Nephron progenitor cell (in vitro differentiated cells): ENCODE data around the gene ACD.
A peak's percentile ranks its signal among the peaks of the same experiment; 100 is the strongest.

Source experiments
- DNase-seq: peaks from one replicate; pipeline ENCODE4 v3.0.0; 2021
- H3K27ac Mint-ChIP-seq: 2 replicates; pipeline ENCODE4 v1.8.0; 2021; ENCODE audit warnings: mild to moderate bottlenecking, moderate library complexity, mixed read lengths
- H3K27me3 Mint-ChIP-seq: 2 replicates; pipeline ENCODE4 v1.8.0; 2021; ENCODE audit warnings: mild to moderate bottlenecking, low read depth, mixed read lengths; ENCODE audit not compliant: poor library complexity
- H3K36me3 Mint-ChIP-seq: 2 replicates; pipeline ENCODE4 v1.8.0; 2021; ENCODE audit warnings: low read depth, mixed read lengths
- H3K4me1 Mint-ChIP-seq: 2 replicates; pipeline ENCODE4 v1.8.0; 2021; ENCODE audit warnings: mixed read lengths
- H3K4me3 Mint-ChIP-seq: 2 replicates; pipeline ENCODE4 v1.8.0; 2021; ENCODE audit warnings: mild to moderate bottlenecking, moderate library complexity, mixed read lengths
- H3K9me3 Mint-ChIP-seq: 2 replicates; pipeline ENCODE4 v1.8.0; 2021; ENCODE audit warnings: mild to moderate bottlenecking, moderate library complexity, mixed read lengths
- CTCF ChIP-seq: fragments of 200-600 bp; sonication (generic); IDR thresholded peaks from 2 replicates; pipeline ENCODE4 v1.5.0; 2021; ENCODE audit warnings: antibody characterized with exemption

The ACD gene

GRCh38 chr16:67661886-67662652, 2.0 kb upstream of the ACD start:
- no peak for TF ChIP-seq CTCF
- H3K27ac Mint-ChIP-seq, result no peak overlapping the region
- H3K4me3 Mint-ChIP-seq, result no peak overlapping the region

GRCh38 chr16:67661101-67661761, 1.2 kb upstream of the ACD start:
- TF ChIP-seq CTCF, result no peak
- H3K36me3 Mint-ChIP-seq, result peaks cover 15% of the 10 kb centered on the region
- DNase-seq, result peak; percentile 55
- peaks cover 40% of the 10 kb centered on the region for H3K4me1 Mint-ChIP-seq
- H3K27ac Mint-ChIP-seq, result peak overlapping the region; percentile 61
- no peaks in the 10 kb centered on the region for H3K9me3 Mint-ChIP-seq
- peak overlapping the region; percentile 85 for H3K4me3 Mint-ChIP-seq
- peaks cover 21% of the 10 kb centered on the region for H3K27me3 Mint-ChIP-seq

More at GRCh38 chr16:67661886-67662652, 2.0 kb upstream of the ACD start:
- no peak for DNase-seq
- H3K4me1 Mint-ChIP-seq, result peaks cover 42% of the 10 kb centered on the region
- peaks cover 21% of the 10 kb centered on the region for H3K27me3 Mint-ChIP-seq
- H3K36me3 Mint-ChIP-seq, result peaks cover 15% of the 10 kb centered on the region
- no peaks in the 10 kb centered on the region for H3K9me3 Mint-ChIP-seq

- H3K27ac Mint-ChIP-seq, result peak within 1 kb of the TSS; percentile 99
These were observed 536 bp upstream of the ACD start, which contains the start of gene PARD6A for GRCh38 chr16:67660564-67661028. Gene PARD6A, plus strand, starts transcription at chr16:67660960. Its CDS starts 79 bp downstream, at chr16:67661039.

GRCh38 chr16:67658849-67659674, 998 bp downstream of the ACD start:
- Mint-ChIP-seq H3K36me3 (peaks cover 2% of the 10 kb centered on the region), H3K27me3 (peaks cover 41% of the 10 kb centered on the region), H3K9me3 (no peaks in the 10 kb centered on the region), H3K4me3 (peak overlapping the region; percentile 92), H3K27ac (no peak overlapping the region), H3K4me1 (peaks cover 21% of the 10 kb centered on the region)
- DNase-seq, result no peak
- TF ChIP-seq CTCF, result no peak

More at GRCh38 chr16:67660564-67661028, 536 bp upstream of the ACD start, which contains the start of gene PARD6A:
- Mint-ChIP-seq H3K9me3 (no peaks in the 10 kb centered on the region), H3K4me3 (peak within 1 kb of the TSS; percentile 92), H3K4me1 (peaks cover 36% of the 10 kb centered on the region), H3K27me3 (peaks cover 26% of the 10 kb centered on the region), H3K36me3 (peaks cover 15% of the 10 kb centered on the region)
- peak; percentile 87 for DNase-seq
- TF ChIP-seq CTCF, result no peak

GRCh38 chr16:67657751-67658518, 2.1 kb downstream of the ACD start:
- Mint-ChIP-seq H3K9me3 (no peaks in the 10 kb centered on the region), H3K27me3 (peaks cover 47% of the 10 kb centered on the region), H3K36me3 (no peaks in the 10 kb centered on the region), H3K4me1 (peaks cover 25% of the 10 kb centered on the region), H3K4me3 (no peak overlapping the region), H3K27ac (no peak overlapping the region)
- DNase-seq, result no peak
- no peak for TF ChIP-seq CTCF
